ENCODE results near the gene FAM107A.

GRCh38 chr3:58580826-58581327 is 3.7 kb upstream of the FAM107A start:
- no peak for TF ChIP-seq POLR2A (IDR thresholded peaks at IDR 0.05)
- TF ChIP-seq, protein P1, sequence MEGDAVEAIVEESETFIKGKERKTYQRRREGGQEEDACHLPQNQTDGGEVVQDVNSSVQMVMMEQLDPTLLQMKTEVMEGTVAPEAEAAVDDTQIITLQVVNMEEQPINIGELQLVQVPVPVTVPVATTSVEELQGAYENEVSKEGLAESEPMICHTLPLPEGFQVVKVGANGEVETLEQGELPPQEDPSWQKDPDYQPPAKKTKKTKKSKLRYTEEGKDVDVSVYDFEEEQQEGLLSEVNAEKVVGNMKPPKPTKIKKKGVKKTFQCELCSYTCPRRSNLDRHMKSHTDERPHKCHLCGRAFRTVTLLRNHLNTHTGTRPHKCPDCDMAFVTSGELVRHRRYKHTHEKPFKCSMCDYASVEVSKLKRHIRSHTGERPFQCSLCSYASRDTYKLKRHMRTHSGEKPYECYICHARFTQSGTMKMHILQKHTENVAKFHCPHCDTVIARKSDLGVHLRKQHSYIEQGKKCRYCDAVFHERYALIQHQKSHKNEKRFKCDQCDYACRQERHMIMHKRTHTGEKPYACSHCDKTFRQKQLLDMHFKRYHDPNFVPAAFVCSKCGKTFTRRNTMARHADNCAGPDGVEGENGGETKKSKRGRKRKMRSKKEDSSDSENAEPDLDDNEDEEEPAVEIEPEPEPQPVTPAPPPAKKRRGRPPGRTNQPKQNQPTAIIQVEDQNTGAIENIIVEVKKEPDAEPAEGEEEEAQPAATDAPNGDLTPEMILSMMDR (IDR thresholded peaks at IDR 0.05), result no peak

All from thyroid gland (tissue), 4 donors.